Heart right ventricle (tissue), 16 donors: ENCODE results near the gene BDKRB1. TPM values are rescaled to one million over a fixed set of nuclear protein-coding genes. Genes with fewer than 3 reads are reported as not detected.

Source experiments
- ATAC-seq, 8 donors: fragments of 200-7000 bp; cut with Tn5 transposase; one replicate each; pipeline ENCODE4 v1.9.1; 2020; ENCODE audit warnings: mild to moderate bottlenecking in 8 of 8, moderate library complexity in 8 of 8, moderate number of reproducible peaks in 1 of 8
- DNase-seq, 2 donors: peaks; one replicate each; pipeline ENCODE4 v3.0.0-alpha.2; 2020
- H3K27ac ChIP-seq, 10 donors: fragments of 200-600 bp; sonication (generic) in 2 of 10; one replicate each; pipeline versions ENCODE4 v1.5.0 to v1.8.0; 2020 to 2022; ENCODE audit warnings: mild to moderate bottlenecking in 3 of 10
- H3K27me3 ChIP-seq, 7 donors: fragments of 200-600 bp; one replicate each; pipeline ENCODE4 v1.8.0; 2021 to 2022; ENCODE audit warnings: mild to moderate bottlenecking in 2 of 7
- H3K36me3 ChIP-seq, 9 donors: fragments of 200-600 bp; sonication (generic) in 1 of 9; one replicate each; pipeline versions ENCODE4 v1.5.0 to v1.8.0; 2020 to 2022; ENCODE audit warnings: mild to moderate bottlenecking in 2 of 9
- H3K4me1 ChIP-seq, 9 donors: fragments of 200-600 bp; sonication (generic) in 1 of 9; one replicate each; pipeline versions ENCODE4 v1.5.0 to v1.8.0; 2020 to 2022; ENCODE audit warnings: mild to moderate bottlenecking in 4 of 9
- H3K4me3 ChIP-seq, 10 donors: fragments of 200-600 bp; sonication (generic) in 2 of 10; one replicate each; pipeline versions ENCODE4 v1.5.0 to v1.8.0; 2020 to 2022; ENCODE audit warnings: mild to moderate bottlenecking in 7 of 10, moderate library complexity in 2 of 10
- H3K9me3 ChIP-seq, 11 donors: fragments of 200-600 bp in 10 of 11; sonication (generic) in 2 of 11; one replicate each; pipeline versions ENCODE4 v1.5.0 to v1.8.0; 2013 to 2022; ENCODE audit warnings: mild to moderate bottlenecking in 2 of 11, control low read depth in 1 of 11, moderate library complexity in 1 of 11
- CTCF ChIP-seq, 9 donors: fragments of 200-600 bp; sonication (generic) in 2 of 9; IDR thresholded peaks; one replicate each; pipeline versions ENCODE4 v1.5.0 to v1.8.0; 2021 to 2022; ENCODE audit warnings: antibody characterized with exemption in 9 of 9, mild to moderate bottlenecking in 5 of 9, moderate library complexity in 1 of 9
- WGBS, 2 donors: extraction: QIAGEN DNeasy Blood & Tissue Kit; methylation state at CpG; one replicate each; pipeline ENCODE4 v1.1.7; 2013; ENCODE audit warnings: inconsistent platforms in 1 of 2; 5-methylcytosine and 5-hydroxymethylcytosine counted together
- intact Hi-C, 10 donors: fragments of 100-400 bp; cut with DNase I; formaldehyde crosslinking; loops; one replicate each; pipeline versions ENCODE4 v1.11.1 to v1.14.2; 2022
- polyA plus RNA-seq, 2 donors: library from polyadenylated mRNA; stranded (reverse); fragments of 200-250 nt; gene quantifications; one replicate each; pipeline ENCODE4 v1.2.3, GENCODE V29; 2013
- total RNA-seq, 10 donors: library from RNA; stranded (reverse); fragmentation: NEBNext Ultra II Directional in 3 of 10; extraction: Animal tissue kit (Norgen Biotek cat#: 25700) in 3 of 10; gene quantifications; one replicate each; pipeline versions ENCODE4 v1.2.1 to v1.2.4, GENCODE V29; 2021 to 2023
- donor health status: Arrhythmogenic right ventricular cardiomyopathy.
- donor health status: ischemic (EF 13 %, LVEDD 7.1; RV severe dilation, severe dysfunction).
- donor health status: healthy with polysubstance abuse.
- donor health status: DM: no; HTN: yes; CAD: no.
- donor health status: DM: no; HTN: no; CAD: no.
- donor health status: ischemic (EF 25% LVEDD 6.9; RV normal size, moderate dysfunction).
- donor health status: ischemic (EF 25% LVEDD 5.7; RV mildly dilated, moderate dysfunction).
- donor health status: healthy.
- donor health status: DM: yes; HTN: yes; CAD: no.
- donor health status: Ischemic cardiomyopathy.
- donor health status: ischemic (EF 35%, LVEDD 5.7; RV mildly dilated, moderate dysfunction).
- donor health status: nonischemic (EF 11% LVEDD 7.7; RV severe dilation, severe dysfunction).
- donor health status: DM: yes; HTN: yes; CAD: no.
- donor health status: PGD.
- donor health status: ischemic (EF 29% LVEDD 5.4; RV normal size, mild dysfunction).
- donor health status: nonischemic (EF 23%, LVEDD 6.1; RV moderate dilation, normal function).

Gene BDKRB1
- total and polyA plus RNA-seq, 12 donors = 0.09 to 0.66 (median 0.39) TPM; not detected in 9

- Histone ChIP-seq H3K36me3 (no peaks in the 10 kb centered on the region), H3K4me3 (no peak overlapping the region), H3K27ac (no peak overlapping the region), H3K27me3 (peaks cover 0 to 20% (median 5%) of the 10 kb centered on the region in 7 donors), H3K9me3 (no peaks in the 10 kb centered on the region), H3K4me1 (peaks cover 0 to 8% (median 0%) of the 10 kb centered on the region in 9 donors)
- intact Hi-C loops = no loop called here
- ATAC-seq = no peak
- WGBS, 2 donors = 52 to 57% methylated on average over 8 of the region's 8 CpGs
- DNase-seq = no peak
- no peak for TF ChIP-seq CTCF (IDR thresholded peaks at IDR 0.05)
These were observed 34.2 kb upstream of the BDKRB1 start for GRCh38 chr14:96221841-96222240.

GRCh38 chr14:96224480-96225096 lies 31.4 kb upstream of the BDKRB1 start:
- Histone ChIP-seq H3K9me3 (peaks cover 0 to 14% (median 0%) of the 10 kb centered on the region in 11 donors), H3K27ac (peak overlapping the region in 1 of 10 donors; percentile 41), H3K36me3 (no peaks in the 10 kb centered on the region), H3K27me3 (peaks cover 0 to 19% (median 5%) of the 10 kb centered on the region in 7 donors), H3K4me1 (peaks cover 0 to 18% (median 0%) of the 10 kb centered on the region in 9 donors), H3K4me3 (no peak overlapping the region)
- intact Hi-C loops = no loop called here
- ATAC-seq (peak in 1 of 8 donors; percentile 28), DNase-seq (no peak)
- WGBS, 2 donors = 71 to 76% methylated on average over 8 of the region's 8 CpGs
- TF ChIP-seq CTCF (IDR thresholded peaks at IDR 0.05) = no peak

- WGBS, 2 donors = 89 to 92% methylated on average over 5 of the region's 5 CpGs
- Histone ChIP-seq H3K9me3 (peaks cover 0 to 14% (median 0%) of the 10 kb centered on the region in 11 donors), H3K4me3 (no peak overlapping the region), H3K36me3 (no peaks in the 10 kb centered on the region), H3K4me1 (peaks cover 0 to 18% (median 0%) of the 10 kb centered on the region in 9 donors), H3K27me3 (peaks cover 0 to 16% (median 5%) of the 10 kb centered on the region in 7 donors), H3K27ac (peak overlapping the region in 2 of 10 donors; percentile 41 to 56)
- DNase-seq (no peak), ATAC-seq (no peak)
- TF ChIP-seq CTCF (IDR thresholded peaks at IDR 0.05) = no peak
- intact Hi-C loops = no loop called here
These were observed 30.8 kb upstream of the BDKRB1 start for GRCh38 chr14:96225213-96225612.

- TF ChIP-seq CTCF (IDR thresholded peaks at IDR 0.05) = peak in 5 of 9 donors; percentile 13 to 38 (median 19)
- whole genome bisulfite sequencing, 2 donors = 28 to 30% methylated on average over 5 of the region's 5 CpGs
- no peak overlapping the region for H3K4me3 ChIP-seq
- peaks cover 0 to 14% (median 0%) of the 10 kb centered on the region in 11 donors for H3K9me3 ChIP-seq
- peak in 1 of 2 donors; percentile 36 for DNase-seq
- ATAC-seq = peak; percentile 28 to 84 (median 70)
- peak overlapping the region in 3 of 10 donors; percentile 10 to 60 (median 41) for H3K27ac ChIP-seq
- H3K36me3 ChIP-seq = no peaks in the 10 kb centered on the region
- peaks cover 0 to 18% (median 0%) of the 10 kb centered on the region in 9 donors for H3K4me1 ChIP-seq
- peaks cover 0 to 14% (median 5%) of the 10 kb centered on the region in 7 donors for H3K27me3 ChIP-seq
- intact Hi-C loops = no loop called here
These were observed 30.3 kb upstream of the BDKRB1 start for GRCh38 chr14:96225745-96226151.
